Upper lobe of right lung (tissue), 1 donor: ENCODE results near the gene CLEC17A. TPM values are rescaled to one million over a fixed set of nuclear protein-coding genes. Genes with fewer than 3 reads are reported as not detected.

Experiments used
- ATAC-seq: fragments of 200-7000 bp; cut with Tn5 transposase; one replicate; pipeline ENCODE4 v1.9.1; 2020; ENCODE audit warnings: mild to moderate bottlenecking, moderate library complexity
- DNase-seq: peaks from one replicate; pipeline ENCODE4 v3.0.0-alpha.2; 2020
- H3K27ac ChIP-seq: fragments of 200-600 bp; one replicate; pipeline ENCODE4 v1.8.0; 2022
- H3K27me3 ChIP-seq: fragments of 200-600 bp; one replicate; pipeline ENCODE4 v1.8.0; 2022; ENCODE audit warnings: mild to moderate bottlenecking
- H3K36me3 ChIP-seq: fragments of 200-600 bp; one replicate; pipeline ENCODE4 v1.8.0; 2022
- H3K4me1 ChIP-seq: fragments of 200-600 bp; one replicate; pipeline ENCODE4 v1.8.0; 2022
- H3K4me3 ChIP-seq: fragments of 200-600 bp; one replicate; pipeline ENCODE4 v1.8.0; 2022; ENCODE audit warnings: mild to moderate bottlenecking
- H3K9me3 ChIP-seq: fragments of 200-600 bp; one replicate; pipeline ENCODE4 v1.8.0; 2022
- CTCF ChIP-seq: fragments of 200-600 bp; IDR thresholded peaks from one replicate; pipeline ENCODE4 v1.8.0; 2022; ENCODE audit warnings: antibody characterized with exemption
- intact Hi-C: fragments of 100-400 bp; cut with DNase I; formaldehyde crosslinking; loops from one replicate; pipeline ENCODE4 v1.11.0; 2022
- total RNA-seq: library from RNA; stranded (reverse); fragmentation: NEBNext Ultra II Directional; extraction: Animal tissue kit (Norgen Biotek cat#: 25700); gene quantifications from one replicate; pipeline ENCODE4 v1.2.1, GENCODE V29; 2021
- donor health status: DM: no; HTN: yes; CAD: no; lungs with severe emphysema.

CLEC17A gene
- total RNA-seq, 1 donor from 2014 or later = not detected

- H3K9me3 ChIP-seq = no peaks in the 10 kb centered on the region
- intact Hi-C loops = no loop called here
- peaks cover 15% of the 10 kb centered on the region for H3K4me1 ChIP-seq
- DNase-seq (no peak), ATAC-seq (no peak)
- H3K27me3 ChIP-seq = no peaks in the 10 kb centered on the region
- no peak overlapping the region for H3K27ac ChIP-seq
- H3K36me3 ChIP-seq = no peaks in the 10 kb centered on the region
- H3K4me3 ChIP-seq = peak overlapping the region; percentile 0
- TF ChIP-seq CTCF = no peak
Measured at GRCh38 chr19:14555918-14556661, 26.8 kb upstream of the CLEC17A start.

- ATAC-seq = peak; percentile 92
- no peak overlapping the region for H3K27ac ChIP-seq
- no peaks in the 10 kb centered on the region for H3K27me3 ChIP-seq
- no peaks in the 10 kb centered on the region for H3K9me3 ChIP-seq
- intact Hi-C loops = no loop called here
- peak; percentile 97 for TF ChIP-seq CTCF
- H3K36me3 ChIP-seq = no peaks in the 10 kb centered on the region
- H3K4me1 ChIP-seq = peaks cover 11% of the 10 kb centered on the region
- peak; percentile 88 for DNase-seq
- peak overlapping the region; percentile 0 for H3K4me3 ChIP-seq
Measured at GRCh38 chr19:14556662-14557188, 26.2 kb upstream of the CLEC17A start.

GRCh38 chr19:14558370-14559066, 24.4 kb upstream of the CLEC17A start:
- Histone ChIP-seq H3K4me1 (peaks cover 11% of the 10 kb centered on the region), H3K36me3 (no peaks in the 10 kb centered on the region), H3K9me3 (no peaks in the 10 kb centered on the region), H3K27ac (no peak overlapping the region), H3K27me3 (no peaks in the 10 kb centered on the region), H3K4me3 (no peak overlapping the region)
- DNase-seq (no peak), ATAC-seq (no peak)
- no peak for TF ChIP-seq CTCF
- intact Hi-C loops = no loop called here

- intact Hi-C loops = no loop called here
- no peaks in the 10 kb centered on the region for H3K9me3 ChIP-seq
- ATAC-seq = no peak
- no peak for DNase-seq
- H3K4me1 ChIP-seq = peaks cover 11% of the 10 kb centered on the region
- H3K27me3 ChIP-seq = no peaks in the 10 kb centered on the region
- peak overlapping the region; percentile 0 for H3K27ac ChIP-seq
- H3K4me3 ChIP-seq = no peak overlapping the region
- H3K36me3 ChIP-seq = peaks cover 5% of the 10 kb centered on the region
- TF ChIP-seq CTCF = no peak
Measured at GRCh38 chr19:14559916-14560775, 22.7 kb upstream of the CLEC17A start.

- Histone ChIP-seq H3K27me3 (no peaks in the 10 kb centered on the region), H3K4me3 (no peak overlapping the region), H3K9me3 (no peaks in the 10 kb centered on the region), H3K36me3 (peaks cover 11% of the 10 kb centered on the region), H3K27ac (peak overlapping the region; percentile 0), H3K4me1 (peaks cover 11% of the 10 kb centered on the region)
- ATAC-seq (no peak), DNase-seq (no peak)
- intact Hi-C loops = no loop called here
- TF ChIP-seq CTCF = no peak
Measured at GRCh38 chr19:14560776-14561108, 22.1 kb upstream of the CLEC17A start.
